ENCODE data around the gene CCDC33. TPM values are rescaled to one million over a fixed set of nuclear protein-coding genes. Genes with fewer than 3 reads are reported as not detected.
"Not testable (repeated sequence)": the region's sequence is repeated elsewhere in the genome, so short reads cannot be mapped to it uniquely, and the experiment has no call there.

CCDC33 gene
- total RNA-seq, 2 experiments from 2014 or later = not detected

GRCh38 chr15:74347757-74348250, 111.7 kb downstream of the CCDC33 start:
- H3K9me3 Mint-ChIP-seq = no peaks in the 10 kb centered on the region
- POLR2A ChIA-PET = no interaction called here
- no peak overlapping the region for H3K27ac Mint-ChIP-seq
- H3K4me3 Mint-ChIP-seq = no peak overlapping the region
- peaks cover 22% of the 10 kb centered on the region for H3K27me3 Mint-ChIP-seq
- H3K36me3 Mint-ChIP-seq (ENCODE audit: low read depth) = no peaks in the 10 kb centered on the region
- no peak for DNase-seq
- CTCF ChIA-PET = no interaction called here
- H3K4me1 Mint-ChIP-seq = no peaks in the 10 kb centered on the region

GRCh38 chr15:74349241-74349778, 113.2 kb downstream of the CCDC33 start:
- CTCF ChIA-PET = no interaction called here
- Mint-ChIP-seq H3K4me3 (no peak overlapping the region), H3K27ac (no peak overlapping the region), H3K36me3 (ENCODE audit: low read depth) (no peaks in the 10 kb centered on the region), H3K4me1 (no peaks in the 10 kb centered on the region), H3K27me3 (peaks cover 24% of the 10 kb centered on the region), H3K9me3 (no peaks in the 10 kb centered on the region)
- POLR2A ChIA-PET = no interaction called here
- no peak for DNase-seq

GRCh38 chr15:74350295-74351275, 114.5 kb downstream of the CCDC33 start:
- peaks cover 34% of the 10 kb centered on the region for H3K27me3 Mint-ChIP-seq
- peaks cover 6% of the 10 kb centered on the region for H3K9me3 Mint-ChIP-seq
- H3K27ac Mint-ChIP-seq = no peak overlapping the region
- no peak for DNase-seq
- ChIA-PET POLR2A (no interaction called here), CTCF (no interaction called here)
- no peak overlapping the region for H3K4me3 Mint-ChIP-seq
- no peaks in the 10 kb centered on the region for H3K4me1 Mint-ChIP-seq
- no peaks in the 10 kb centered on the region for H3K36me3 Mint-ChIP-seq (ENCODE audit: low read depth)

- no peak overlapping the region for H3K27ac Mint-ChIP-seq
- H3K27me3 Mint-ChIP-seq = peaks cover 36% of the 10 kb centered on the region
- H3K36me3 Mint-ChIP-seq (ENCODE audit: low read depth) = no peaks in the 10 kb centered on the region
- H3K9me3 Mint-ChIP-seq = peaks cover 6% of the 10 kb centered on the region
- H3K4me3 Mint-ChIP-seq = no peak overlapping the region
- CTCF ChIA-PET = no interaction called here
- no peak for DNase-seq
- POLR2A ChIA-PET = interaction anchor here (1.1 kb wide), 1 partner anchor 109 kb away, joined by 3 read pairs; the partner anchor contains the start of gene UBL7
- no peaks in the 10 kb centered on the region for H3K4me1 Mint-ChIP-seq
Observed at GRCh38 chr15:74351670-74352069, 115.5 kb downstream of the CCDC33 start.

GRCh38 chr15:74352393-74352910, 116.3 kb downstream of the CCDC33 start:
- CTCF ChIA-PET = no interaction called here

GRCh38 chr15:74353992-74354391, 117.9 kb downstream of the CCDC33 start:
- H3K36me3 Mint-ChIP-seq (ENCODE audit: low read depth); DNase-seq; H3K4me3 Mint-ChIP-seq; POLR2A ChIA-PET; H3K9me3 Mint-ChIP-seq; H3K4me1 Mint-ChIP-seq; H3K27ac Mint-ChIP-seq; CTCF ChIA-PET: not testable (repeated sequence)
- H3K27me3 Mint-ChIP-seq = peaks cover 33% of the 10 kb centered on the region

More at GRCh38 chr15:74352393-74352910, 116.3 kb downstream of the CCDC33 start:
- H3K27me3 Mint-ChIP-seq = peaks cover 34% of the 10 kb centered on the region
- H3K27ac Mint-ChIP-seq = no peak overlapping the region
- H3K4me1 Mint-ChIP-seq = no peaks in the 10 kb centered on the region
- peaks cover 6% of the 10 kb centered on the region for H3K9me3 Mint-ChIP-seq
- no peak overlapping the region for H3K4me3 Mint-ChIP-seq
- POLR2A ChIA-PET = interaction anchor here (1.1 kb wide), 1 partner anchor 108 kb away, joined by 3 read pairs; the partner anchor contains the start of gene UBL7
- no peak for DNase-seq
- H3K36me3 Mint-ChIP-seq (ENCODE audit: low read depth) = no peaks in the 10 kb centered on the region

- H3K4me3 Mint-ChIP-seq; H3K9me3 Mint-ChIP-seq; H3K27ac Mint-ChIP-seq; H3K4me1 Mint-ChIP-seq; POLR2A ChIA-PET; CTCF ChIA-PET; H3K36me3 Mint-ChIP-seq (ENCODE audit: low read depth); DNase-seq: not testable (repeated sequence)
- H3K27me3 Mint-ChIP-seq = peaks cover 25% of the 10 kb centered on the region
Observed at GRCh38 chr15:74356050-74356449, 119.9 kb downstream of the CCDC33 start.

GRCh38 chr15:74357514-74357913, 121.4 kb downstream of the CCDC33 start:
- H3K27ac Mint-ChIP-seq; H3K4me3 Mint-ChIP-seq; H3K36me3 Mint-ChIP-seq (ENCODE audit: low read depth); H3K4me1 Mint-ChIP-seq; CTCF ChIA-PET; H3K9me3 Mint-ChIP-seq; POLR2A ChIA-PET; DNase-seq: not testable (repeated sequence)
- peaks cover 28% of the 10 kb centered on the region for H3K27me3 Mint-ChIP-seq

- H3K4me1 Mint-ChIP-seq; H3K4me3 Mint-ChIP-seq; DNase-seq; H3K36me3 Mint-ChIP-seq (ENCODE audit: low read depth); H3K27ac Mint-ChIP-seq; H3K9me3 Mint-ChIP-seq; CTCF ChIA-PET: not testable (repeated sequence)
- peaks cover 40% of the 10 kb centered on the region for H3K27me3 Mint-ChIP-seq
- POLR2A ChIA-PET = interaction anchor here (0.7 kb wide), 1 partner anchor 211 kb away, joined by 3 read pairs; no protein-coding TSS in a partner anchor
Observed at GRCh38 chr15:74359376-74359775, 123.2 kb downstream of the CCDC33 start.

GRCh38 chr15:74360855-74361254, 124.7 kb downstream of the CCDC33 start:
- H3K27ac Mint-ChIP-seq; H3K36me3 Mint-ChIP-seq (ENCODE audit: low read depth); H3K4me3 Mint-ChIP-seq; H3K9me3 Mint-ChIP-seq; H3K4me1 Mint-ChIP-seq; CTCF ChIA-PET; DNase-seq; POLR2A ChIA-PET: not testable (repeated sequence)
- peaks cover 40% of the 10 kb centered on the region for H3K27me3 Mint-ChIP-seq

GRCh38 chr15:74362482-74362881, 126.4 kb downstream of the CCDC33 start:
- CTCF ChIA-PET = interaction anchor here (0.6 kb wide), 1 partner anchor 434 kb away, joined by 3 read pairs; no protein-coding TSS in a partner anchor
- POLR2A ChIA-PET = no interaction called here
- peaks cover 5% of the 10 kb centered on the region for H3K4me1 Mint-ChIP-seq
- H3K27ac Mint-ChIP-seq = no peak overlapping the region
- H3K27me3 Mint-ChIP-seq = peaks cover 52% of the 10 kb centered on the region
- DNase-seq = no peak
- H3K36me3 Mint-ChIP-seq (ENCODE audit: low read depth) = no peaks in the 10 kb centered on the region
- no peaks in the 10 kb centered on the region for H3K9me3 Mint-ChIP-seq
- no peak overlapping the region for H3K4me3 Mint-ChIP-seq

GRCh38 chr15:74364936-74365597, 128.9 kb downstream of the CCDC33 start:
- POLR2A ChIA-PET = no interaction called here
- no peak overlapping the region for H3K27ac Mint-ChIP-seq
- peak overlapping the region; percentile 17 for H3K4me3 Mint-ChIP-seq
- no peak for DNase-seq
- H3K9me3 Mint-ChIP-seq = no peaks in the 10 kb centered on the region
- no peaks in the 10 kb centered on the region for H3K36me3 Mint-ChIP-seq (ENCODE audit: low read depth)
- peaks cover 70% of the 10 kb centered on the region for H3K27me3 Mint-ChIP-seq
- peaks cover 5% of the 10 kb centered on the region for H3K4me1 Mint-ChIP-seq
- CTCF ChIA-PET = interaction anchor here (0.9 to 1.4 kb wide), 2 partner anchors 118 to 404 kb away, joined by 3 to 4 read pairs; no protein-coding TSS in a partner anchor

All from activated CD4-positive, alpha-beta memory T cell treated with anti-CD3 and anti-CD28 coated beads, Interleukin-2, amount 10 ng/mL, durations not matched to agents 7 days and 5 days (primary cell).